Pons (tissue), 1 donor: ENCODE measurements around the gene CPT1C.

Experiments
- DNase-seq: peaks from one replicate; pipeline ENCODE4 v3.0.0-alpha.2; 2016; ENCODE audit warnings: low spot score

The CPT1C gene

DNA sequence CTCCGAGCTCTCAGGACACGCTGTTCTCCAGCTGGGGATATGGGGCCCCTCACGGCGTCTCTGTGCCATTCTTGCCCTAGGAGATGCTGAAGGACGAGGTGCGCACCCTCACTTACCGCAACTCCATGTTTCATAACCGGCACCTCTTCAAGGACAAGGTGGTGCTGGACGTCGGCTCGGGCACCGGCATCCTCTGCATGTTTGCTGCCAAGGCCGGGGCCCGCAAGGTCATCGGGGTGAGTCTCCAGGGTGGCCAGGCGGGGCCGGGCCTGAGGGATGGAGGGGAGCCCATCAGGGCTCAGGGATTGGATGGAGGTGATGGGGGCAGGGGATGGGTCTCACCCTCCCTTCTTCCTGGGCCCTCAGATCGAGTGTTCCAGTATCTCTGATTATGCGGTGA, 9.1 kb upstream of the CPT1C start:
- DNase-seq, result no peak

DNA sequence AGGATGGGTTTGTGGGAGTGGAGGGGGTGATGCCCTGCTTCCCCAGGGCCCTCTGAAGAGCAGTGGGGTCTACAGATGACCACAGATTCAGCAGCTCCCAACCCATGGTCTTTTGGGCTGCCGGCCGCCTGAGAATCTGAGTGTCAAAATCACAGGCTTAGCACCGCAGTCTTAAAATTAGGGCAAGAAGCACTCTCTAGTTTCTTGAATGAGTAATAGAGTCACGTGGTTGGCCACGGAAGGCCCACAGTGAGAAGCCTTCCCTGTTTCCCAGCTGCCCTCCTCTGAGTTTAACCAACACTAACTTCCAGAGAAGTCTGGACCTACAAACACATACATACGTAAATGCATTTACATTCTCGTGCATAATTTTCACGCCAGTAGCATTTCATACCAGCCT, 8.6 kb upstream of the CPT1C start:
- DNase-seq, result no peak

GRCh38 chr19:49683814-49684250, 7.1 kb upstream of the CPT1C start:
- DNase-seq, result no peak

DNA sequence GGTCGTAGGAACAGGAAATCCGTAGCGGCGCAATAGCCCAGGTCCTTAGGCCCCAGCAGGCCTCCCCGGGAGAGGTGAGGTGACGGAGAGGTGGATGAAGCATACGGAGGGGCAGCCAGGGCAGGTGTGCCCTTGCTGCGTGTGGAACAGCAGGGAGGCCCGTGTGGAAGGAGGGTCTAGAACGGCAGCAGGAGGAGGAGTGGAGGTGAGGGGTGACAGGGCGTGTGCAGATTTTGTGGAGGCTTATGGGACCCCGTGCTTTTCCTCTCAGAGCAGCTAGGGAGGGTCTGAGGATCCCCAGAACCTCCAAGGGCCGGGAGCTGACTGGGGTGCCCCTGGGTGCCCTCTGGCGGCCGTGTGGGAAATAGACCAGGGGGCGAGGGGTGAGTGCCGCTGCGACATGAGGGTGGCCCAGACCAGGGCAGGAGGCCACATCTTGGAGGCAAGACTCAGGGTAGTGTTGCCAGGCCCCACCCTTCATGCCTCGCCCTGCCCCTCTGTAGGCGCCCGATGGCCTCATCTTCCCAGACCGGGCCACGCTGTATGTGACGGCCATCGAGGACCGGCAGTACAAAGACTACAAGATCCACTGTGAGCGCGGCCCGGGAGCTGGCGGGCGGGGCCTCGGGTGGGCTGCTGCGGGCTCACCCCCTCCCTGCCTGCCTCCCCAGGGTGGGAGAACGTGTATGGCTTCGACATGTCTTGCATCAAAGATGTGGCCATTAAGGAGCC, 6.5 kb upstream of the CPT1C start:
- DNase-seq, result no peak

GRCh38 chr19:49684983-49685553, 5.8 kb upstream of the CPT1C start:
- DNase-seq, result no peak

GRCh38 chr19:49685845-49686332, 5.0 kb upstream of the CPT1C start:
- no peak for DNase-seq

GRCh38 chr19:49686503-49687088, 4.3 kb upstream of the CPT1C start:
- DNase-seq, result no peak

GRCh38 chr19:49687150-49687549, 3.8 kb upstream of the CPT1C start:
- no peak for DNase-seq

DNA sequence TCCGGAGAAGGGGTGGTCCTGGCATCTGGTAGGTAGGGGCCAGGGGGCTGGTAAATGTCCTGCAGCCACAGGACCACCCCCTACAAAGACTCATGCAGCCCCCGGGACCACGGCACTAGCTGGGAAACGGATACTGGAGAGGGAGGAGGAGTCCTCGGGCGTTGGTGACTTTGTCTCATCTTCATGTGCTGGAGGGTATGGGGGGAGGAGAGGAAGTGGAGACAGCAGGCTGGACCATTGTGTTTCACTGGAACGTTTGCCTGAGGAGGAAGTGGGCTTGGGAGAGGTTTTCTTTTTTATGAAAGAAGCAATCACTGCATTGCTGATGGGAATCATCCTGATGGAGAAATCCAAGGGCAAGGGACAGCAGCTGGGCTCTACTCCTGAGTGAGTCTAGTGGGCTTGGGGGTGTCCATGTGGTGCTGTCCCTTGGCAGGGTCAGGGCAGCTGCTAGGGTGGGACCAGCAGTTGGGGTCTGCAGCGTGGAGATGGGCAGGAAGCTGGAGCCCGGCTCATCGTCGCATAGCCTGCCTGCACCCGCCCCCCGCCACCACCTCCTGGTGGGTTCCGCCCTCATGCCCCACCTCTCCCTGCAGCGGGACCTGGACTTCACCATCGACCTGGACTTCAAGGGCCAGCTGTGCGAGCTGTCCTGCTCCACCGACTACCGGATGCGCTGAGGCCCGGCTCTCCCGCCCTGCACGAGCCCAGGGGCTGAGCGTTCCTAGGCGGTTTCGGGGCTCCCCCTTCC, 3.2 kb upstream of the CPT1C start:
- DNase-seq, result no peak

- DNase-seq, result no peak
These were observed 2.3 kb upstream of the CPT1C start for GRCh38 chr19:49688531-49689132.

- no peak for DNase-seq
These were observed 1.5 kb upstream of the CPT1C start, which contains the start of gene ADM5 for GRCh38 chr19:49689133-49690078. Gene ADM5 (plus strand): TSS chr19:49689594. CDS start chr19:49689838, 244 bp downstream.

DNA sequence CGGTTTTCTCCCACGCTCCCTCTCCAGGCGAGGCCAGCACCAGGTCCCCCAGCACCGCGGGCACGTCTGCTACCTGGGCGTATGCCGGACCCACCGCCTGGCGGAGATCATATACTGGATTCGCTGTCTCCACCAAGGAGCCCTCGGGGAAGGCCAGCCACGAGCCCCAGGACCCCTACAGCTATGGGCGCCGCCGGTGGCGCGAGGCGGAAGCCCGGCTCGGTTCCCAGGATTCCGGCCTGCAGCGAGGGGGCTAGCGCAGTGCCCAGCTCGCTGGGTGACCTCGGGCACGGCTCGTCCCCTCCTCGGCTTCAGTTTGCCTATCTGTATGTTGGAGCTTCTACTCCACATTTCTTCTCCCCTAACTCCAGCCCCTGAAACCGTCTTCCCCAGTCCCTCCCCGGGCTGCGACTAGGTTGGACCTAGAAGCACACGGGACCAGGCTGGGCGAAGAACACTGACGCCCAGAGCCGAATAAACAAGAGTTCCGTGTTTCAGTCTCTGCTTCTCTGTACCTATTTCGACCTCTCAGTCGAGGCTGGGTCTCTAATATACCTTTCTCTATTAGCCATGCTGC, 749 bp upstream of the CPT1C start:
- no peak for DNase-seq

DNA sequence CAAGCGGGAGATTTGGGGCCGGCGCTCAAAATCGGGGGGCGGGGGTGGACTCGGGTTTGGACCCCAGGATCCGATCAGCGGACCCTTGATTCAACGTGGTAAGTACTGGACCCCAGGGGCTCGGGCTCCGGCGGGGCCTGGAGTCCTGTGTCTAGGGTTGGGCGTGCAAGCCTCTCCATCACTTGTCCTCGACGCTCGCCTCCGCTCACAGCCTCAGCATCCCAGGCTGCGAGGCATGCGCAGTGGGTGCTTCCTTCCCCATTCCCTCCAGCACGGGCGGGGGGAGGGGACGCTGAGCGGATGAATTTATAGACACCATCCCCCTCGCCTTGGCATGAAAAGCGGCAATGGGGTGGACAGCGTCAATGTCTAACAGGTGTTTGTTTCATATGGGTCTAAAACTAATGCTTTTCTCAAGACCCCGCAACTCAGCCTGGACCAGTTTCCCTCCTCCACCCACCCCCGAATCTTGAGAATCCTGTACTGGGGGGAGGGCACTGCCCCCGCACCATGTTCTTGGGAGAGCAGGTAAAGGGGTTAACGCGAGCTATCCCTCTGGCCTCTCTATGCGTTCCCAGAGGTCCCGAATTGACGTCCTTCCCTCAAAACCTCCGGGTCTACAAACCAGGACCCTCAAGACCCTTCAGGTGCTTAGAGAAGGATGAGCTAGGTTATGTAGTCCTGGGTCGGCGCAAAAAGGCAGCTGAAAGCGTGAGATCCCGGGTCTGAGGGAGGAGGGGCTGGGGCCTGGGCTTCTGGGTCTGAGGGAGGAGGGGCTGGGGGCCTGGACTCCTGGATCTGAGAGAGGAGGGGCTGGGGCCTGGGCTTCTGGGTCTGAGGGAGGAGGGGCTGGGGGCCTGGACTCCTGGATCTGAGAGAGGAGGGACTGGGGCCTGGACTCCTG, 579 bp downstream of the CPT1C start:
- DNase-seq, result peak; percentile 79

DNA sequence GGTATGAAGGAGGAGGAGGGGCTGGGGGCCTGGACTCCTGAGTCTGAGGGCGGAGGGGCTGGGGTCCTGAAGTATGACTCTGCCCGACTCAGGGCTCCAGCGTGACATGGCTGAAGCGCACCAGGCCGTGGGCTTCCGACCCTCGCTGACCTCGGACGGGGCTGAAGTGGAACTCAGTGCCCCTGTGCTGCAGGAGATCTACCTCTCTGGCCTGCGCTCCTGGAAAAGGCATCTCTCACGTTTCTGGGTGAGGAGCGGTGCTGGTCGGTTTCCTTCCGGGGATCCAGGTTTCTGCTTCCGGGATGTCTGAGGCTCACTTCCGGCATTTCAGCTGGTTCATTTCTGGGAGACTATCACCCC, 1.2 kb downstream of the CPT1C start:
- no peak for DNase-seq

DNA sequence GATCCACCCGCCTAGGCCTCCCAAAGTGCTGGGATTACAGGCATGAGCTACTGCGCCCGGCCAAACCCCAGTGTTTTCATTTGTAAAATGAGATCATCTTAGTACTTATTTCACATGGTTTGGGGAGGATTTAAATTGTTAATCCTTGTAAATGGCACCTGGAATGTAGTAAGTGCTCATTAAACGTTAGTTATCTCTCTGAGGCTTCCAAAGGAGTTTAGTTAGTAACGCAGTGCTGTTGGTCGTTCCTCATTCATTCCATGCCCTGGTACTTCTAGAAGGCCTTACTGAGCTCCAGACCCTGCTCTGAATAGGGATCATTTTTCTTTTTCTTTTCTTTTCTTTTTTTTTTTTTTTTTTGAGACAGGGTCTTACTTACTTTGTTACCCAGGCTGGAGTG, 5.2 kb downstream of the CPT1C start:
- no peak for DNase-seq

DNA sequence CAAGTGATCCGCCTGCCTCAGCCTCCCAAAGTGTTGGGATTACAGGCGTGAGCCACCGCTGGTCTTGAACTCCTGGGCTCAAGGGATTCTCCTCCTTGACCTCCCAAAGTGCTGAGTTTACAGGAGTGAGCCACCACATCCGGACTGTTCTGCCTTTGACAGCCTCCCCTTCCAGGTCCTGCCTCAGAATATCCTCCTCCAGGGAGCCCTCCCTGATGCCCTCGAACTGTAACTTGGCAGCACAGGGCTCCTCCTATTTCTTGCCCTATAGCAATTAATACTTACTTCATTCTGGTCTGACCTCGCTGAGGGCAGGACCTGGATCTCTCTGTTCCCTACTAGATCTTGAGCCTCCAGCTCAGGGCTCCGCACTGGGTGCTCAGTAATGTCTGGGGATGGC, 5.9 kb downstream of the CPT1C start:
- no peak for DNase-seq

GRCh38 chr19:49699364-49699763, 8.4 kb downstream of the CPT1C start:
- DNase-seq, result no peak

GRCh38 chr19:49700563-49700962, 9.6 kb downstream of the CPT1C start:
- no peak for DNase-seq

DNA sequence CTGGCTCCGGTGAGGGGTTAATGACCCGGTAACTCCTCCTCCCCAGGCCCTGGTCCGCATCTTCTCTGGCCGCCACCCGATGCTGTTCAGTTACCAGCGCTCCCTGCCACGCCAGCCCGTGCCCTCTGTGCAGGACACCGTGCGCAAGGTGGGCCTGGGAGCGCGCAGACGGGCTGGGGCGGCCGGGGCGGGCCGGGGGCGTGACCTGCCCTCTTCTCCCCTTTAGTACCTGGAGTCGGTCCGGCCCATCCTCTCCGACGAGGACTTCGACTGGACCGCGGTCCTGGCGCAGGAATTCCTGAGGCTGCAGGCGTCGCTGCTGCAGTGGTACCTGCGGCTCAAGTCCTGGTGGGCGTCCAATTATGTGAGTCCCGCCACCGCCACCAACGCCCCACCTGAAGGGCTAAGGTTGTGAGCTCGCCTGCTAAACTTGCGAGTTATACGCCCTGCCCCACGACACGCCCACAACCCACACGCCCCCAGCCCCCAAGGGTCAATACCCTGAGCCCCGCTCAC, 10.4 kb downstream of the CPT1C start:
- no peak for DNase-seq
